ENCODE results near the gene TMEM44.

Gene TMEM44

DNA sequence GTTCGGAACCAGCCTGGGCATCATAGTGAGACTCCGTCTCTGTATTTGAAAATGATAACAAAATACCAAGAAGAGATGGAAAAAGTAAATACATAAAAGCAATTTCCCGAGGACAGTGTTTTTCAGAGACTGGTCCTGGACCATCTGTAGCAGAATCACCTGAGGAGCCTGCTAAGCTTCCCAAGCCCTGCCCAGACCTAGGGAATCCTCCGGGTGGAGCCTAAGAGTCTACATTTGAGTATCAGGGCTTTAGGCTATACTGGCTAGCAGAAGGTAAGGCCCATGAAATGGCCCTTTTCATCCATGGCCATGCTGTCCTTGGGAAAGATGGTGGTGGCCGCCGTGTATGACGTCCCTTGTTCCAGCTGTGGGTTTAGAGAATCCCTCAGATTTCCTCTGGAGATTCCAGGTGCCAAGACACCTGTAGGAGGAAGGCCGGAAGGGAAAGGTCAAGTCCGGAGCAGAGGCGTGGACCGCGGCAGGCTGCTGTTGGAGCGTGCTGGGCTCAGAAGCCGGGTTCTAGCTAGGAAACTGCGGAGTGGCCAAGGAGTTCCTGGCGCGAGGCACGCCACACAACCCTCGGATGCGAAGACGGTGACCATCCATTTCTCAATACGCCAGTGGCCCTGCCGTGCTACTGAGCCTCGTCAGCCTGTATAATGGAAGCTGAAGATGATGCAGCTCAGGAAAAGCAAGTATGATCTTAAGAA, 50.9 kb downstream of the TMEM44 start:
- DNase-seq (ENCODE audit: low read depth in 2 of 3, low spot score in 1 of 3) = no peak

DNA sequence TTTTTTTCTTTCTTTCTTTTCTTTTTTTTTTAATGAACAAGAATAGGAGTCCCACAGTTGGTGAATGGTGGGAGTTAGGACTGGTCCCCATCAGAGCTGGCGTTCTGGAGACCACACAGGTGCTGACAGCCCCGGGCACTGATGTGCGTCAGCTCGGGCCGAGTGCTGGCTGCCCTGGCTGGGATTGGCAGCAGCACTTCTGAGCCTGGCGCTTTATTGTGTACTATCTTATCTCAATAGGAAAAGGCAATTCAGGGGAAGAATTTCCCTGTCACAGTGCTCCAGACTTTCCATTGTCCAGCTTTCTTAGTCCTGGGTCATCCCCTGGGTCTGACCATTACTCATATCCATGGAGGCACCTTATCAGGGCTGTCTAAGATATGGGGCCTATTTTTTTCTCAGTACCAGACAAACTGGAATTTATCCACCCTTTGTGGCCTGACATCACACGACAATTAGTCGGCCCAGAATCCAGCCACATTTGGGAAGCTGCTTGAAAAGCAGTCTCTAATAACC, 54.1 kb downstream of the TMEM44 start:
- DNase-seq (ENCODE audit: low read depth in 2 of 3, low spot score in 1 of 3) = no peak

GRCh38 chr3:194577986-194578905, 55.0 kb downstream of the TMEM44 start:
- DNase-seq (ENCODE audit: low read depth in 2 of 3, low spot score in 1 of 3) = no peak

DNA sequence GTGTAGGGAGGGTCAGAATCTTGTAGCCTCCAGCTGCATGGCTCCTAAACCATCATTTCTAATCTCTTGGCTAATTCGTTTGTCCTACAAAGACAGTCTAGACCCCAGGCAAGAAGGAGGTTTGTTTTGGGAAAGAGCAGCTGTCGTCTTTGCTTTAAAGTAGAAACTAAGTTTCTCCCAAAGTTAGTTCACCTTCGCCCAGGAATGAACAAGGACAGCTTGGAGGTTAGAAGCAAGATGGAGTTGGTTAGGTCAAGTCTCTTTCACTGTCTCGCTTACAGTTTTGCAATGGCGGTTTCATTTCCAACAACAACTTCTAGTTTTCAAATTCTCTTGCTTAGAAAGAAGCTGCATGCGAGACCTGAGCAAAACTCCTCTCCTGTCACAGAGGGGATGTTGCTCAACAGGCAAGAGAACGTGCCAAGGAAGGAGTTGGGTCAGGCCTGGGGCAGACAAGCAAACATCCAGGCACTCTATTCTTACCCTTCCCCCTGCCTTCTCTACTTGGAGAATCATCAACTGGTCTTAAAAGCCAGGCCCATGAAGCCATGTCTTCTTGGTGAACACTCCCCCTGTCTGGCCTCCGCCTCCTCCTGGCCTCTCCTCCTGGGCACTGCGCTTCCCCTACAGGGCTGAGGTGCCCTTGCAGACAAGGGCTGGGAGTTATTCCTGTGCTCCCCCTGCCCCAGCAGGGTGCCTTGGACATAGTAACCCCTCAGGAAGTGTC, 57.6 kb downstream of the TMEM44 start:
- DNase-seq (ENCODE audit: low read depth in 2 of 3, low spot score in 1 of 3) = no peak

- no peak for DNase-seq (ENCODE audit: low read depth in 2 of 3, low spot score in 1 of 3)
Observed at GRCh38 chr3:194574639-194575483, 58.4 kb downstream of the TMEM44 start.

- DNase-seq (ENCODE audit: low read depth in 2 of 3, low spot score in 1 of 3) = peak in 2 of 3 donors; percentile 25 to 28
Observed at GRCh38 chr3:194573680-194574437, 59.4 kb downstream of the TMEM44 start.

DNA sequence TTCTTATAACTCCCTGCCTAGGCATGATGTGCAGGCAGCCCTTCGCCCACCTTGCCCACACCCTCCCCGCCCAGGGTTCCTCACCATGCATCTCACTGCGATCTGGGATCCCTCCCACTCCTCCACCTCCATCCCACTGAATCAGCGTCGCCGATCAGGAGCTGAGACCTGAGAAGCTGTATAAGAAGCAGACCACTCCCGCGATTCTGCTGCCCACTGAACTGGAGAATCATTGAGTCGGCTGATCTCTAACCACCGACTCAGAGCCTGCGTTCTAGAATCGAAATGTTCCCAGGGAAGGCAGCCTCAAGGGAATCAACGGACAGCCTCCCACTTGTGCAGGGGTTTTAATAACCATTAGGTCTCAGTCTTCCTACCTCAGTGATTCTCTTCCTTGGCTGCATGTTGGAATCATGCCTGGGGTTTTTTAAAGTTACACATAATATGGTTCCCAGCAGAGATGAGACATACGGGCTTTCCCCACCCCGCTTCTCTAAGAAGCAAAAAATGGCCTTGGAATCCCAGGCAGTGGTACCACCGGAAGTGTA, 60.2 kb downstream of the TMEM44 start:
- no peak for DNase-seq (ENCODE audit: low read depth in 2 of 3, low spot score in 1 of 3)

- no peak for DNase-seq (ENCODE audit: low read depth in 2 of 3, low spot score in 1 of 3)
Observed at GRCh38 chr3:194572143-194572789, 61.0 kb downstream of the TMEM44 start.

DNA sequence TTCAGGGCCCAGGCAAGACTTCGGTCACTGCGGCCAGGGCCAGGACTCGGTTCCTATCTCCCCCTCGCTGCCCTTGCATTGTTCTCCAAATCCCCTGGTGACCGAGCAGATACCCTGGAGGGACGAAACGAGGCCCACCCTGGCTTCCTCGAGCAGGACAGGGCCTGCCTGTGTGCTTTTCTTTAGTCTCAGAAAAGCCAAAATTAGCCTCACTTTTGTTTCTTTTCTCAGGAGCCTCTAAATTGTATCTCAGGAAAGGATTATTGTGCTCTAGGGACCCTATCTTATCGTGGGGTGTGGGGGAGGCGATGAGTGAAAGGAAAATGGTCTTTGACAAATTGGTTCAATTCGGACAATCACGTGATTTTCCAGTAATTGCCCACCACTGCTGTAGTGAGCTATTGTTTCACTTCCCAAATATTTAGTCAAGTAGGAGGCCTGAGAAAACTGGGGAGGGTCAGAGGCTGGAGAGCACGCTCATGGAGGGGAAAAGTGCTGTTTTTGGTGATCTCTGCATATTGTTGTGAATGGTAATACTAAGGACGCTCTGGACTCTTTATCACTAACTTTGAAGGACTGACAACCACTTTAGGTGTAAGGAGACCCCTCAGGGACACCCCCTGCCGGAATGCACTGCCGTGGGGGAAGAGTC, 61.6 kb downstream of the TMEM44 start:
- DNase-seq (ENCODE audit: low read depth in 2 of 3, low spot score in 1 of 3) = no peak

DNA sequence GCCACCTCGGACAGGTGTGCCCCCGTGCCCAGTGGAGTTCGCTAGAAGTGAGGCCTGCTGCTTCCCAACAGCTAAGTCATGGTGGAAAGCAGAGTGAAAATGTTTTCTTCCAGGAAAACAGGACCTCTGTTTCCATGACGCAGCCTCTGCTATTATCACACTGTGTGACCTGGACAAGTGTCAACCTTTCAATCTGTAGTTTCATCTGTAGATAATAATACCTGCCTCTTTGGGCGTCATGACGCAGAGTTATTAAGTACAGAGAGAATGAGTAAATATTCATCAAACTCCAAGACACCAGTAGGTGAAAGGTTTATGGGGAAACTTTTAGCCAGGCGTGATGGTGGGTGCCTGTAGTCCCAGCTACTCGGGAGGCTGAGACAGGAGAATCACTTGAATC, 62.3 kb downstream of the TMEM44 start:
- no peak for DNase-seq (ENCODE audit: low read depth in 2 of 3, low spot score in 1 of 3)

DNA sequence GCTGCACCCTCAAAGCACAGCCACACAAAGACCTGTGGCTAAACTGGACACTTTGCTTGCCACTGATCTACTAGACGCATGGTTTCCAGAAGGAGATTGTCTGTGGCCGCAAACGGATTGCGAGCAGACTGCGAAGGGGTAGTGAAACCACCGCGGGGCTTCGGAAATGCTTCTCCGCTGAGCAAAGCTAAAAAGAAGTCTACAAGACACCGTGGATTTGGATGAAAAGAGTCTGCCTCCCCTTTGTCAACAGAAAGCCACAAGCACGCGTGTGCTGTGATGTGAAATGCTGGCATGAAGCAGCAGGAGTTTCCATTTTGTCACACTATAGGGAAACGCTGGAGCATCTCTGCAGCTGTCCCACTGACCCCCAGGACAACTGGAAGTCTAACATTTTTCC, 63.0 kb downstream of the TMEM44 start:
- DNase-seq (ENCODE audit: low read depth in 2 of 3, low spot score in 1 of 3) = no peak

- DNase-seq (ENCODE audit: low read depth in 2 of 3, low spot score in 1 of 3) = no peak
Observed at GRCh38 chr3:194569252-194569651, 64.0 kb downstream of the TMEM44 start.

GRCh38 chr3:194565597-194566190, 67.5 kb downstream of the TMEM44 start:
- no peak for DNase-seq (ENCODE audit: low read depth in 2 of 3, low spot score in 1 of 3)

DNA sequence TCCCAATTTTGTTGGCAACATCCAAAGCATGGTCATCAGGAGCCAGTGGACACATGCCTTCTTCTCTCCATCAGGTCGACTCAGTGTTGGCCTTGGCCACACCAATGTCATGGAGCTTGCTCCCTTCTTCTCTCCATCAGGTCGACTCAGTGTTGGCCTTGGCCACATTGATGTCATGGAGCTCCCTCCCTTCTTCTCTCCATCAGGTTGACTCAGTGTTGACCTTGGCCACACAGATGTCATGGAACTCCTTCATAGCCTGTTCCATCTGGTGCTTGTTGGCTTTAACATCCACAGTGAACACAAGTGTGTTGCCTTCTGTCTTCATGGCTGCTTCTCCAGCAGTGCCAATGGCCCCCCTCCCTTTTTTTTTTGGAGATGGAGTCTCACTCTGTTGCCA, 70.2 kb downstream of the TMEM44 start:
- no peak for DNase-seq (ENCODE audit: low read depth in 2 of 3, low spot score in 1 of 3)

GRCh38 chr3:194561306-194561974, 71.8 kb downstream of the TMEM44 start:
- DNase-seq (ENCODE audit: low read depth in 2 of 3, low spot score in 1 of 3) = no peak

DNA sequence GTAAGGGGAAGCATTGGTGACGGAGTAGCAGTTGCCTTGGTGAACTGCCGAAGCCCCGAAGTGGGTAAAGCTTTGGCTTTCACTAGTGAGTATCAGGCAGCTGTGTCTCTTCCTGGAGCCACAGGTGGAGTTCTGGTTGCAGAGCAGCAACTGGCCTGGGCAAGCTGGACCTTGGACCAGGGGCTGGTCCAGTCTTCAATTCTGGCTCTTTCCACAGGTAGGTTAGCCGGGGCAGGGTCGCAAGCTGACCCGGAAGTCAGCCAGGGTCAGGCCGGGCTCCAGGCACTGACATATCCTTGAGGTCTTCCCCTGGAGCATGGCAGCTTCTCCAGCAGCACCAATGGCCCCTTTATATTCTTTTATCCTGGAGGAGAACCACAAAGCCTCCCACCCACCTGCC, 73.2 kb downstream of the TMEM44 start:
- DNase-seq (ENCODE audit: low read depth in 2 of 3, low spot score in 1 of 3) = no peak

DNA sequence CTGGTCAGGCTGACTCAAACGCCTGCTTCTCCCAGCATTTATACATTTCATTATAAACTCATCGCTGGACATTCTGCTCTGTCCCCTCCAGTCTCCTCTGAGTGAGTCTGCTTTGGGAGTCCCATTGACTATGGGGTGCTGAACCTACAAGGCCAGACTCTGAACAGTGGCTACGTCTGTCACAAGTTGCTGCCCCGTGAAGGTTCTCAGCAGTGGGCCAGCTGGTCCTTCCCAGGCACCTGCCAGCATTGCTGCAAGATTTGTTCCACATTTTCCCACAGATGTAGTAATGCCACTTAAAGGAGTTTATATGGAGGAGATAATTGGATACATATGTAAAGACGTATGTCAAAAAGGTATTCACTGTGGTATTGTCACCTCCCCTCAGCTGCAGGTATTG, 73.7 kb downstream of the TMEM44 start:
- no peak for DNase-seq (ENCODE audit: low read depth in 2 of 3, low spot score in 1 of 3)
